ENCODE data around the gene SLK. TPM values are rescaled to one million over a fixed set of nuclear protein-coding genes. Genes with fewer than 3 reads are reported as not detected.

Gene SLK
- total and polyA plus RNA-seq, 2 of the 4 experiments (the other 2 are of a cell fraction): 8.1 to 21.5 TPM

DNA sequence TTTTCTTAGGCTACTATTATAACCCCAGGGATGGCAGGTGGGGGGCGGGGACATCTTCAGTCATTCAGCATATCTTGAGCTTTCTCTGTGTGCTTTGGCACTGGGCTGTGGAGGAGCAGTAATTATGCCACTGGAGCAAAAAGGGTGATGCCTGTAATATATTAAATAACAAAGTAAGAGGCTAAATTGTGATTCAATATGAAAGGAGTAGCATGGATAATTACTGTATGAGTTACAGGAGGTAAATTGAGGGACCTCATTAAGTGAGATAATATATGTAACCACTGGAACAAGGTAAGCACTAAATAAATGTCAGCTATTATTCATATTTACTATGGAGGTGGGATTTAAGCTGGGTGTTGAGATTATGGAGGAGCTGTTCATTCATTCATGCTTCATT, 45.7 kb upstream of the SLK start:
- no peaks in the 10 kb centered on the region for H3K36me3 ChIP-seq (ENCODE audit: control insufficient read depth, insufficient read depth, low read length)
- no peaks in the 10 kb centered on the region for H4K20me1 ChIP-seq (ENCODE audit: insufficient read depth, low read length)
- no peak overlapping the region for H3K27ac ChIP-seq (ENCODE audit: insufficient read depth, low read length)
- dilution Hi-C loops (cut with HindIII; ENCODE audit: low sequenced_read_pairs, unreplicated experiment): no loop called here
- ATAC-seq (ENCODE audit: low read depth) (no peak), DNase-seq (no peak)
- H3K4me1 ChIP-seq (ENCODE audit: control insufficient read depth, insufficient read depth, low read length): peaks cover 2% of the 10 kb centered on the region
- H3K4me3 ChIP-seq (ENCODE audit: insufficient read depth, low read depth, low read length): no peak overlapping the region
- no peak overlapping the region for H3K23ac ChIP-seq (ENCODE audit: low read depth, low read length)
- no peak overlapping the region for H3K14ac ChIP-seq (replicated peaks; ENCODE audit: low read depth, low read length)
- H3K9me3 ChIP-seq (ENCODE audit: control insufficient read depth, insufficient read depth, low read length): no peaks in the 10 kb centered on the region
- TF ChIP-seq MXI1 (IDR thresholded peaks at IDR 0.05; ENCODE audit: borderline replicate concordance, low read depth, low read length): no peak
- no peak overlapping the region for H4K91ac ChIP-seq (ENCODE audit: insufficient read depth, low read depth, low read length)
- no peak overlapping the region for H2BK120ac ChIP-seq (ENCODE audit: low read depth, low read length)
- no peak overlapping the region for H3K56ac ChIP-seq (ENCODE audit: extremely low read depth, insufficient read depth, low read length)
- no peak overlapping the region for H3K4me2 ChIP-seq (ENCODE audit: low read depth, low read length)
- BruUV-seq (replicated peaks): no TSS peak
- in situ Hi-C loops (cut with MboI; ENCODE audit: low sequenced_read_pairs): no loop called here
- no peak overlapping the region for H2BK15ac ChIP-seq (ENCODE audit: low read depth, low read length)
- intact Hi-C loops (cut with micrococcal nuclease): no loop called here
- no peak overlapping the region for H2BK5ac ChIP-seq (ENCODE audit: low read depth, low read length, poor library complexity, severe bottlenecking)
- no peak overlapping the region for H2BK20ac ChIP-seq (ENCODE audit: low read depth, low read length)
- no peaks in the 10 kb centered on the region for H3K9me1 ChIP-seq (ENCODE audit: insufficient read depth, low read length)
- no peak overlapping the region for H2AFZ ChIP-seq (replicated peaks; ENCODE audit: low read length, poor library complexity)
- H3K4ac ChIP-seq (ENCODE audit: low read depth, low read length): no peak overlapping the region
- ChIA-PET CTCF (interaction anchor here (1.0 kb wide), 1 partner anchor 31 kb away, joined by 3 read pairs; no protein-coding TSS in a partner anchor), POLR2A (ENCODE audit: unreplicated experiment) (no interaction called here)
- H3K9ac ChIP-seq (ENCODE audit: low read depth, low read length): no peak overlapping the region
- no peak overlapping the region for H2AK5ac ChIP-seq (ENCODE audit: low read depth, low read length)
- H2AK9ac ChIP-seq (replicated peaks; ENCODE audit: low read depth, low read length, poor library complexity): no peak overlapping the region
- no peak overlapping the region for H4K5ac ChIP-seq (ENCODE audit: low read depth, low read length)
- H3K79me1 ChIP-seq (ENCODE audit: low read depth in 1 of 2, low read length in 2 of 2): peaks cover 6 to 11% of the 10 kb centered on the region in 2 experiments; a peak in 3 of 4 replicates
- no peak overlapping the region; a peak in 1 of 4 replicates for H4K8ac ChIP-seq (ENCODE audit: low read depth in 2 of 2, low read length in 2 of 2)
- no CpG with 5 or more reads among the region's 1 CpG for WGBS, 2 experiments (ENCODE audit: extremely low coverage in 2 of 2, insufficient read length in 1 of 2)
- no peak overlapping the region for H3K18ac ChIP-seq (ENCODE audit: low read depth, low read length)
- no peaks in the 10 kb centered on the region for H3K27me3 ChIP-seq (ENCODE audit: control insufficient read depth, insufficient read depth, low read length)

Data from IMR-90 (cell line).